Trophoblast cell (in vitro differentiated cells and primary cell): ENCODE data around the gene SLC37A1.

Experiments used
- DNase-seq, 2 donors: peaks; one replicate each; pipeline ENCODE4 v3.0.0-alpha.2; 2016
- H2AFZ ChIP-seq: 2 replicates; pipeline ENCODE4 v1.6.1; 2013; ENCODE audit warnings: low read length, moderate library complexity, mild to moderate bottlenecking; ENCODE audit not compliant: insufficient read depth, poor library complexity
- H2AK5ac ChIP-seq: 2 replicates; pipeline ENCODE4 v1.6.1; 2013; ENCODE audit warnings: mild to moderate bottlenecking, low read length
- H2BK120ac ChIP-seq: 2 replicates; pipeline ENCODE4 v1.6.1; 2013; ENCODE audit warnings: low read length, mild to moderate bottlenecking, moderate library complexity; ENCODE audit not compliant: insufficient read depth, poor library complexity
- H2BK12ac ChIP-seq: 2 replicates; pipeline ENCODE4 v1.6.1; 2013; ENCODE audit warnings: mild to moderate bottlenecking, low read length, moderate library complexity
- H2BK5ac ChIP-seq: 2 replicates; pipeline ENCODE4 v1.6.1; 2013; ENCODE audit warnings: low read length, low read depth, moderate library complexity, mild to moderate bottlenecking; ENCODE audit not compliant: poor library complexity
- H3K14ac ChIP-seq: 2 replicates; pipeline ENCODE4 v1.6.1; 2013; ENCODE audit warnings: mild to moderate bottlenecking, low read length
- H3K18ac ChIP-seq: 2 replicates; pipeline ENCODE4 v1.6.1; 2013; ENCODE audit warnings: mild to moderate bottlenecking, low read length
- H3K23ac ChIP-seq: 2 replicates; pipeline ENCODE4 v1.6.1; 2013; ENCODE audit warnings: low read length
- H3K27ac ChIP-seq: 2 replicates; pipeline ENCODE4 v1.5.1; 2013; ENCODE audit warnings: low read depth, mild to moderate bottlenecking, inconsistent platforms, low read length, moderate library complexity
- H3K27me3 ChIP-seq: 2 replicates; pipeline ENCODE4 v1.6.1; 2013; ENCODE audit warnings: inconsistent platforms, mild to moderate bottlenecking, low read length, moderate library complexity; ENCODE audit not compliant: insufficient read depth
- H3K36me3 ChIP-seq, 2 experiments: 1 replicate in 1 of 2; 2 replicates in 1 of 2; pipeline ENCODE4 v1.6.1; 2013; ENCODE audit warnings: low read length in 2 of 2, mild to moderate bottlenecking in 2 of 2, moderate library complexity in 1 of 2; ENCODE audit not compliant: insufficient read depth in 2 of 2, control insufficient read depth in 1 of 2
- H3K4ac ChIP-seq: 2 replicates; pipeline ENCODE4 v1.6.1; 2013; ENCODE audit warnings: low read depth, mild to moderate bottlenecking, low read length, moderate library complexity
- H3K4me1 ChIP-seq, 2 experiments: 1 replicate in 1 of 2; 2 replicates in 1 of 2; pipeline ENCODE4 v1.6.1; 2013; ENCODE audit warnings: low read length in 2 of 2, mild to moderate bottlenecking in 2 of 2, moderate library complexity in 1 of 2; ENCODE audit not compliant: insufficient read depth in 2 of 2, control insufficient read depth in 1 of 2
- H3K4me2 ChIP-seq: 2 replicates; pipeline ENCODE4 v1.6.1; 2013; ENCODE audit warnings: inconsistent platforms, mild to moderate bottlenecking, low read length, moderate library complexity
- H3K4me3 ChIP-seq: 2 replicates; pipeline ENCODE4 v1.5.1; 2013; ENCODE audit warnings: mild to moderate bottlenecking, low read depth, low read length, inconsistent platforms
- H3K79me1 ChIP-seq: one replicate; pipeline ENCODE4 v1.6.1; 2013; ENCODE audit warnings: low read length
- H3K79me2 ChIP-seq: 2 replicates; pipeline ENCODE4 v1.6.1; 2013; ENCODE audit warnings: low read length, mild to moderate bottlenecking; ENCODE audit not compliant: control insufficient read depth, insufficient read depth, poor library complexity
- H3K9ac ChIP-seq: 2 replicates; pipeline ENCODE4 v1.6.1; 2013; ENCODE audit warnings: mild to moderate bottlenecking, low read length
- H3K9me3 ChIP-seq: 2 replicates; pipeline ENCODE4 v1.6.1; 2013; ENCODE audit warnings: low read depth, mild to moderate bottlenecking, control low read depth, inconsistent platforms, low read length; ENCODE audit not compliant: insufficient read depth
- H4K12ac ChIP-seq: 2 replicates; pipeline ENCODE4 v1.6.1; 2013; ENCODE audit warnings: low read depth, mild to moderate bottlenecking, low read length, moderate library complexity
- H4K8ac ChIP-seq: 2 replicates; pipeline ENCODE4 v1.6.1; 2013; ENCODE audit warnings: low read depth, mild to moderate bottlenecking, low read length, moderate library complexity
- H4K91ac ChIP-seq: one replicate; pipeline ENCODE4 v1.6.1; 2013; ENCODE audit warnings: low read depth, mild to moderate bottlenecking, low read length, moderate library complexity
- WGBS: extraction: QIAGEN DNeasy Blood & Tissue Kit; methylation state at CpG from one replicate; pipeline ENCODE4 v1.1.7; 2013; ENCODE audit warnings: missing lambda C conversion rate; ENCODE audit not compliant: insufficient read length, insufficient coverage; ENCODE audit errors: extremely low coverage; 5-methylcytosine and 5-hydroxymethylcytosine counted together

The SLC37A1 gene

GRCh38 chr21:42481169-42481568 lies 32.5 kb upstream of the SLC37A1 start:
- no peaks in the 10 kb centered on the region for H3K79me1 ChIP-seq
- H4K8ac ChIP-seq = no peak overlapping the region
- no peak overlapping the region for H2BK120ac ChIP-seq
- no peaks in the 10 kb centered on the region for H3K27me3 ChIP-seq
- no peak overlapping the region for H4K12ac ChIP-seq
- H3K9ac ChIP-seq = no peak overlapping the region
- no peaks in the 10 kb centered on the region for H3K4me1 ChIP-seq
- H3K14ac ChIP-seq = no peak overlapping the region
- no peak overlapping the region for H3K4me2 ChIP-seq
- H2BK5ac ChIP-seq = no peak overlapping the region
- no peak overlapping the region for H4K91ac ChIP-seq
- H3K4ac ChIP-seq = no peak overlapping the region
- H3K79me2 ChIP-seq = no peaks in the 10 kb centered on the region
- H2BK12ac ChIP-seq = no peak overlapping the region
- no peak overlapping the region for H2AK5ac ChIP-seq
- no peak overlapping the region for H3K23ac ChIP-seq
- no peak overlapping the region for H3K4me3 ChIP-seq
- H3K9me3 ChIP-seq = peaks cover 2% of the 10 kb centered on the region
- H3K36me3 ChIP-seq = no peaks in the 10 kb centered on the region
- no CpG with 5 or more reads among the region's 4 CpGs for WGBS
- H3K27ac ChIP-seq = no peak overlapping the region
- H2AFZ ChIP-seq = no peak overlapping the region
- DNase-seq = no peak
- H3K18ac ChIP-seq = no peak overlapping the region

GRCh38 chr21:42484966-42485365 lies 28.7 kb upstream of the SLC37A1 start:
- H3K14ac ChIP-seq = no peak overlapping the region
- H2AK5ac ChIP-seq = no peak overlapping the region
- no peaks in the 10 kb centered on the region for H3K4me1 ChIP-seq
- H3K79me1 ChIP-seq = no peaks in the 10 kb centered on the region
- WGBS = no CpG with 5 or more reads among the region's 7 CpGs
- H4K12ac ChIP-seq = no peak overlapping the region
- no peaks in the 10 kb centered on the region for H3K27me3 ChIP-seq
- no peak overlapping the region for H3K23ac ChIP-seq
- no peak overlapping the region for H3K4ac ChIP-seq
- no peak overlapping the region for H3K4me2 ChIP-seq
- no peaks in the 10 kb centered on the region for H3K36me3 ChIP-seq
- no peak overlapping the region for H4K91ac ChIP-seq
- H3K9ac ChIP-seq = no peak overlapping the region
- no peak overlapping the region for H2AFZ ChIP-seq
- no peak overlapping the region for H3K4me3 ChIP-seq
- no peak overlapping the region for H2BK120ac ChIP-seq
- no peak for DNase-seq
- no peak overlapping the region for H2BK12ac ChIP-seq
- no peaks in the 10 kb centered on the region for H3K79me2 ChIP-seq
- H2BK5ac ChIP-seq = no peak overlapping the region
- peaks cover 4% of the 10 kb centered on the region for H3K9me3 ChIP-seq
- no peak overlapping the region for H3K18ac ChIP-seq
- H4K8ac ChIP-seq = no peak overlapping the region
- H3K27ac ChIP-seq = no peak overlapping the region

GRCh38 chr21:42486072-42486471 lies 27.6 kb upstream of the SLC37A1 start:
- Histone ChIP-seq H3K9me3 (peaks cover 4% of the 10 kb centered on the region), H3K4me3 (no peak overlapping the region), H3K23ac (no peak overlapping the region), H3K79me2 (no peaks in the 10 kb centered on the region), H3K18ac (no peak overlapping the region), H4K91ac (no peak overlapping the region), H3K36me3 (no peaks in the 10 kb centered on the region), H4K12ac (no peak overlapping the region), H3K9ac (no peak overlapping the region), H3K27ac (no peak overlapping the region), H3K79me1 (no peaks in the 10 kb centered on the region), H2BK12ac (no peak overlapping the region), H2AFZ (no peak overlapping the region), H4K8ac (no peak overlapping the region), H3K4ac (no peak overlapping the region), H2BK5ac (no peak overlapping the region), H3K27me3 (no peaks in the 10 kb centered on the region), H3K4me1 (no peaks in the 10 kb centered on the region), H3K14ac (no peak overlapping the region), H2BK120ac (no peak overlapping the region), H3K4me2 (no peak overlapping the region), H2AK5ac (no peak overlapping the region)
- no peak for DNase-seq
- WGBS = no CpG with 5 or more reads among the region's 6 CpGs

- H3K23ac ChIP-seq = no peak overlapping the region
- peaks cover 4% of the 10 kb centered on the region for H3K9me3 ChIP-seq
- H2BK12ac ChIP-seq = no peak overlapping the region
- WGBS = no CpG with 5 or more reads among the region's 5 CpGs
- H3K4me3 ChIP-seq = no peak overlapping the region
- no peak overlapping the region for H2BK120ac ChIP-seq
- H3K4ac ChIP-seq = no peak overlapping the region
- no peak overlapping the region for H4K12ac ChIP-seq
- no peak overlapping the region for H3K27ac ChIP-seq
- no peaks in the 10 kb centered on the region for H3K4me1 ChIP-seq
- no peak overlapping the region for H3K9ac ChIP-seq
- H3K18ac ChIP-seq = no peak overlapping the region
- H2AK5ac ChIP-seq = no peak overlapping the region
- no peak overlapping the region for H4K91ac ChIP-seq
- H3K36me3 ChIP-seq = no peaks in the 10 kb centered on the region
- H2BK5ac ChIP-seq = no peak overlapping the region
- no peaks in the 10 kb centered on the region for H3K79me2 ChIP-seq
- no peaks in the 10 kb centered on the region for H3K79me1 ChIP-seq
- H3K27me3 ChIP-seq = no peaks in the 10 kb centered on the region
- H4K8ac ChIP-seq = no peak overlapping the region
- H3K4me2 ChIP-seq = no peak overlapping the region
- H3K14ac ChIP-seq = no peak overlapping the region
- no peak for DNase-seq
- H2AFZ ChIP-seq = no peak overlapping the region
Observed at GRCh38 chr21:42486531-42486930, 27.1 kb upstream of the SLC37A1 start.
